H9 (cell line): ENCODE measurements around the gene SMIM41. TPM values are rescaled to one million over a fixed set of nuclear protein-coding genes. Genes with fewer than 3 reads are reported as not detected.

Experiments used
- DNase-seq: peaks from one replicate; pipeline ENCODE4 v3.0.0-alpha.2; 2017
- H2AFZ ChIP-seq: one replicate; pipeline ENCODE4 v1.6.1; 2013; ENCODE audit warnings: mild to moderate bottlenecking, low read length, control low read depth, moderate library complexity
- H2AK5ac ChIP-seq: 2 replicates; pipeline ENCODE4 v1.6.1; 2013; ENCODE audit warnings: low read length, control low read depth, mixed read lengths; ENCODE audit not compliant: insufficient read length
- H2BK120ac ChIP-seq: one replicate; pipeline ENCODE4 v1.6.1; 2013; ENCODE audit warnings: low read depth, mild to moderate bottlenecking, low read length, control low read depth, inconsistent platforms; ENCODE audit not compliant: poor library complexity, severe bottlenecking
- H2BK12ac ChIP-seq: 2 replicates; pipeline ENCODE4 v1.6.1; 2013; ENCODE audit warnings: low read length, control low read depth, mixed read lengths, low read depth; ENCODE audit not compliant: insufficient read length
- H2BK15ac ChIP-seq: 2 replicates; pipeline ENCODE4 v1.6.1; 2013; ENCODE audit warnings: low read depth, low read length, control low read depth
- H2BK20ac ChIP-seq: one replicate; pipeline ENCODE4 v1.6.1; 2013; ENCODE audit warnings: low read depth, mild to moderate bottlenecking, low read length, control low read depth, inconsistent platforms; ENCODE audit not compliant: poor library complexity, severe bottlenecking
- H2BK5ac ChIP-seq: 2 replicates; pipeline ENCODE4 v1.6.1; 2013; ENCODE audit warnings: low read length, control low read depth, mixed read lengths; ENCODE audit not compliant: insufficient read length
- H3K14ac ChIP-seq: 2 replicates; pipeline ENCODE4 v1.6.1; 2013; ENCODE audit warnings: low read length, control low read depth; ENCODE audit not compliant: insufficient read depth
- H3K18ac ChIP-seq: 2 replicates; pipeline ENCODE4 v1.6.1; 2013; ENCODE audit warnings: low read depth, mild to moderate bottlenecking, mixed read lengths, low read length, control low read depth; ENCODE audit not compliant: insufficient read length
- H3K23ac ChIP-seq: 2 replicates; pipeline ENCODE4 v1.6.1; 2013; ENCODE audit warnings: low read length, control low read depth, mixed read lengths, low read depth; ENCODE audit not compliant: insufficient read length
- H3K23me2 ChIP-seq: 2 replicates; pipeline ENCODE4 v1.6.1; 2013; ENCODE audit warnings: low read depth, mild to moderate bottlenecking, mixed read lengths, low read length, control low read depth; ENCODE audit not compliant: insufficient read length, poor library complexity, severe bottlenecking
- H3K27ac ChIP-seq: 2 replicates; pipeline ENCODE4 v1.5.1; 2013; ENCODE audit warnings: low read length, control low read depth, mixed read lengths, low read depth; ENCODE audit not compliant: insufficient read length
- H3K27me3 ChIP-seq: 2 replicates; pipeline ENCODE4 v1.6.1; 2013; ENCODE audit warnings: low read length, control low read depth, inconsistent platforms; ENCODE audit not compliant: insufficient read depth
- H3K4ac ChIP-seq: 2 replicates; pipeline ENCODE4 v1.6.1; 2013; ENCODE audit warnings: low read depth, mild to moderate bottlenecking, control low read depth, inconsistent platforms, low read length, moderate library complexity
- H3K4me1 ChIP-seq: 2 replicates; pipeline ENCODE4 v1.6.1; 2013; ENCODE audit warnings: low read length, control low read depth, inconsistent platforms; ENCODE audit not compliant: insufficient read depth
- H3K4me2 ChIP-seq: 2 replicates; pipeline ENCODE4 v1.6.1; 2013; ENCODE audit warnings: low read length, control low read depth, mixed read lengths; ENCODE audit not compliant: insufficient read length, insufficient read depth
- H3K56ac ChIP-seq: 2 replicates; pipeline ENCODE4 v1.6.1; 2013; ENCODE audit warnings: low read depth, mild to moderate bottlenecking, mixed read lengths, low read length, control low read depth; ENCODE audit not compliant: insufficient read length
- H3K79me1 ChIP-seq: 2 replicates; pipeline ENCODE4 v1.6.1; 2013; ENCODE audit warnings: low read depth, mild to moderate bottlenecking, moderate library complexity, low read length, control low read depth, inconsistent platforms; ENCODE audit not compliant: insufficient read depth, poor library complexity, severe bottlenecking
- H3K79me2 ChIP-seq: 2 replicates; pipeline ENCODE4 v1.6.1; 2013; ENCODE audit warnings: low read length, control low read depth, inconsistent platforms; ENCODE audit not compliant: insufficient read depth
- H3K9ac ChIP-seq: 2 replicates; pipeline ENCODE4 v1.6.1; 2013; ENCODE audit warnings: low read length, control low read depth, mixed read lengths; ENCODE audit not compliant: insufficient read length; ENCODE audit errors: extremely low read depth
- H3K9me3 ChIP-seq: one replicate; pipeline ENCODE4 v1.6.1; 2013; ENCODE audit warnings: low read depth, low read length, inconsistent platforms; ENCODE audit not compliant: control insufficient read depth
- H3T11ph ChIP-seq: one replicate; pipeline ENCODE4 v1.6.1; 2013; ENCODE audit warnings: mild to moderate bottlenecking, low read length, control low read depth, inconsistent platforms
- H4K20me1 ChIP-seq: one replicate; pipeline ENCODE4 v1.6.1; 2013; ENCODE audit not compliant: control insufficient read depth, insufficient read length, insufficient read depth
- H4K5ac ChIP-seq: 2 replicates; pipeline ENCODE4 v1.6.1; 2013; ENCODE audit warnings: low read depth, mild to moderate bottlenecking, mixed read lengths, low read length, control low read depth; ENCODE audit not compliant: insufficient read length
- H4K8ac ChIP-seq: replicated peaks from 2 replicates; pipeline ENCODE4 v1.6.1; 2013; ENCODE audit warnings: low read length, control low read depth, mixed read lengths, low read depth; ENCODE audit not compliant: insufficient read length
- H4K91ac ChIP-seq: 2 replicates; pipeline ENCODE4 v1.6.1; 2013; ENCODE audit warnings: low read depth, mild to moderate bottlenecking, moderate library complexity, mixed read lengths, low read length, control low read depth; ENCODE audit not compliant: insufficient read length
- H3K27ac Mint-ChIP-seq, 3 experiments: 2 replicates in 2 of 3; 3 replicates in 1 of 3; pipeline ENCODE4 v1.8.0; 2020 to 2021; ENCODE audit warnings: mixed read lengths in 3 of 3, mild to moderate bottlenecking in 1 of 3, moderate library complexity in 1 of 3
- H3K27me3 Mint-ChIP-seq: 2 replicates; pipeline ENCODE4 v1.8.0; 2021; ENCODE audit warnings: low read depth, mild to moderate bottlenecking, moderate library complexity, mixed read lengths
- H3K36me3 Mint-ChIP-seq, 3 experiments: 2 replicates in 2 of 3; 3 replicates in 1 of 3; pipeline ENCODE4 v1.8.0; 2020 to 2021; ENCODE audit warnings: low read depth in 3 of 3, mixed read lengths in 3 of 3; ENCODE audit not compliant: insufficient read depth in 1 of 3
- H3K4me1 Mint-ChIP-seq, 2 experiments: 2 replicates each; pipeline ENCODE4 v1.8.0; 2020; ENCODE audit warnings: mixed read lengths in 2 of 2
- H3K4me3 Mint-ChIP-seq, 2 experiments: 2 replicates in 1 of 2; 3 replicates in 1 of 2; pipeline ENCODE4 v1.8.0; 2020 to 2021; ENCODE audit warnings: mild to moderate bottlenecking in 2 of 2, mixed read lengths in 2 of 2, moderate library complexity in 1 of 2
- H3K9me3 Mint-ChIP-seq, 2 experiments: 2 replicates in 1 of 2; 3 replicates in 1 of 2; pipeline ENCODE4 v1.8.0; 2020; ENCODE audit warnings: mild to moderate bottlenecking in 2 of 2, mixed read lengths in 2 of 2, moderate library complexity in 1 of 2
- CTCF ChIP-seq: fragments of 200-600 bp; sonication (generic); conservative IDR thresholded peaks from 3 replicates; pipeline ENCODE4 v1.8.0; 2021; ENCODE audit warnings: antibody characterized with exemption, mild to moderate bottlenecking
- WGBS: extraction: QIAGEN DNeasy Blood & Tissue Kit; methylation state at CpG from one replicate; pipeline ENCODE4 v1.1.7; 2013; ENCODE audit warnings: missing lambda C conversion rate, low lambda C conversion rate, mixed read lengths; ENCODE audit not compliant: insufficient read length; ENCODE audit errors: extremely low coverage; 5-methylcytosine and 5-hydroxymethylcytosine counted together
- total RNA-seq: library from RNA; stranded (reverse); gene quantifications from 2 replicates; pipeline ENCODE4 v1.2.1, GENCODE V29; 2021

SMIM41 gene
- total RNA-seq, 1 experiment from 2014 or later: not detected

DNA sequence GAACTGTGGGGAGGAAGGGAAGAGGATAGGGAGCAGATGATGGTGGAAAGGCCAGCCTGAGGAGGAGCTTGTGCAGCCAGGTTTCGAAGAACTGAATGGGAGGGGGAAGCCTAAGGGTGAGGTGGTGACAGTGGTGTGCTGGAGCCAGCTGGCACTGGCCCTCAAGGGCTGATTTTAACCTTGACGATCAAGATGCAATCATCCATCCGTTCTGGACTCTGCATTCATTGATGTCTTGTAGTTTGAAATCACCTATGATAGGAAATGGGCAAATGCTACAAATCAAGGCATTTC lies 12.5 kb upstream of the SMIM41 start:
- peak overlapping the region in 1 of 3 experiments; percentile 2; a peak in 2 of 7 replicates for H3K27ac Mint-ChIP-seq
- Histone ChIP-seq H3K9ac (no peak overlapping the region), H4K5ac (no peak overlapping the region), H3K4me2 (no peak overlapping the region), H2BK20ac (no peak overlapping the region), H2BK12ac (no peak overlapping the region), H3K27me3 (no peaks in the 10 kb centered on the region), H2BK120ac (no peak overlapping the region), H3K56ac (no peak overlapping the region), H2AK5ac (no peak overlapping the region), H2AFZ (no peak overlapping the region), H3K79me2 (peaks cover 11% of the 10 kb centered on the region; the same call in 1 of the 2 replicates), H3K27ac (no peak overlapping the region), H3K9me3 (no peaks in the 10 kb centered on the region), H3K23me2 (peaks cover 7% of the 10 kb centered on the region), H3K14ac (no peak overlapping the region), H2BK15ac (no peak overlapping the region), H3K79me1 (no peaks in the 10 kb centered on the region), H4K8ac (no peak overlapping the region), H2BK5ac (no peak overlapping the region), H4K91ac (no peak overlapping the region), H3K4me1 (no peaks in the 10 kb centered on the region), H3K23ac (no peak overlapping the region), H3K18ac (no peak overlapping the region), H3T11ph (no peak overlapping the region), H3K4ac (no peak overlapping the region), H4K20me1 (peaks cover 2% of the 10 kb centered on the region)
- H3K36me3 Mint-ChIP-seq: peaks cover 0 to 4% (median 3%) of the 10 kb centered on the region in 3 experiments; a peak in 4 of 7 replicates
- WGBS: no CpG with 5 or more reads among the region's 3 CpGs
- no peak overlapping the region for H3K4me3 Mint-ChIP-seq
- DNase-seq: no peak
- H3K4me1 Mint-ChIP-seq: peaks cover 15 to 19% of the 10 kb centered on the region in 2 experiments
- no peaks in the 10 kb centered on the region for H3K9me3 Mint-ChIP-seq
- peaks cover 36% of the 10 kb centered on the region for H3K27me3 Mint-ChIP-seq
- no peak for TF ChIP-seq CTCF
